Activated CD8-positive, alpha-beta T cell treated with anti-CD3 and anti-CD28 coated beads for 36 hours (primary cell): ENCODE results near the gene WHAMM. TPM values are rescaled to one million over a fixed set of nuclear protein-coding genes. Genes with fewer than 3 reads are reported as not detected.

Source experiments
- ATAC-seq: fragments of 200-7000 bp; cut with Tn5 transposase; one replicate; pipeline ENCODE4 v1.10.0; 2021; ENCODE audit warnings: mild to moderate bottlenecking, moderate library complexity
- CTCF ChIA-PET: fragments of 350-600 bp; sonication (Branson Sonifier 250); formaldehyde crosslinking; loops from one replicate; lab custom pipeline; 2021; ENCODE audit warnings: antibody characterized with exemption; lab: Charles Lee
- POLR2A ChIA-PET: fragments of 350-600 bp; sonication (Branson Sonifier 250); formaldehyde crosslinking; loops from one replicate; lab custom pipeline; 2021; ENCODE audit warnings: antibody characterized with exemption; lab: Charles Lee
- DNase-seq: peaks from one replicate; pipeline ENCODE4 v3.0.0-alpha.2; 2020
- H3K27ac Mint-ChIP-seq: one replicate; pipeline ENCODE4 v1.8.0; 2021; ENCODE audit warnings: mild to moderate bottlenecking, mixed read lengths
- H3K27me3 Mint-ChIP-seq: one replicate; pipeline ENCODE4 v1.8.0; 2021; ENCODE audit warnings: mixed read lengths
- H3K36me3 Mint-ChIP-seq: one replicate; pipeline ENCODE4 v1.8.0; 2021; ENCODE audit warnings: low read depth, mixed read lengths
- H3K4me1 Mint-ChIP-seq: one replicate; pipeline ENCODE4 v1.8.0; 2021; ENCODE audit warnings: low read depth, mixed read lengths
- H3K4me3 Mint-ChIP-seq: one replicate; pipeline ENCODE4 v1.8.0; 2021; ENCODE audit warnings: mild to moderate bottlenecking, moderate library complexity, mixed read lengths
- H3K9me3 Mint-ChIP-seq: one replicate; pipeline ENCODE4 v1.8.0; 2021; ENCODE audit warnings: mixed read lengths
- CTCF ChIP-seq: fragments of 200-600 bp; IDR thresholded peaks from one replicate; pipeline ENCODE4 v1.8.0; 2022; ENCODE audit warnings: antibody characterized with exemption, mild to moderate bottlenecking
- intact Hi-C: fragments of 100-400 bp; cut with micrococcal nuclease; formaldehyde crosslinking; loops from one replicate; pipeline ENCODE4 v1.10.0; 2022
- total RNA-seq, 2 experiments: library from RNA; stranded (reverse); gene quantifications; one replicate each; pipeline ENCODE4 v1.2.3, GENCODE V29; 2021

WHAMM gene
- total RNA-seq, 2 experiments from 2014 or later: 5.8 to 6.1 TPM

GRCh38 chr15:82802497-82802896 lies 6.9 kb upstream of the WHAMM start:
- Mint-ChIP-seq H3K36me3 (no peaks in the 10 kb centered on the region), H3K27me3 (peaks cover 7% of the 10 kb centered on the region), H3K9me3 (no peaks in the 10 kb centered on the region), H3K27ac (no peak overlapping the region), H3K4me3 (no peak overlapping the region), H3K4me1 (no peaks in the 10 kb centered on the region)
- DNase-seq (no peak), ATAC-seq (no peak)
- TF ChIP-seq CTCF: no peak
- ChIA-PET CTCF (no interaction called here), POLR2A (no interaction called here)
- intact Hi-C loops: no loop called here

- CTCF ChIA-PET: no interaction called here
Measured at GRCh38 chr15:82803793-82804574, 5.4 kb upstream of the WHAMM start.

GRCh38 chr15:82804575-82804949 lies 4.9 kb upstream of the WHAMM start:
- ChIA-PET POLR2A (no interaction called here), CTCF (interaction anchor here (0.8 kb wide), 1 partner anchor 47 kb away, joined by 3 read pairs; no protein-coding TSS in a partner anchor)
- Mint-ChIP-seq H3K27me3 (peaks cover 2% of the 10 kb centered on the region), H3K4me1 (peaks cover 10% of the 10 kb centered on the region), H3K27ac (no peak overlapping the region), H3K36me3 (no peaks in the 10 kb centered on the region), H3K4me3 (no peak overlapping the region), H3K9me3 (no peaks in the 10 kb centered on the region)
- DNase-seq (no peak), ATAC-seq (no peak)
- no peak for TF ChIP-seq CTCF
- intact Hi-C loops: no loop called here

More at GRCh38 chr15:82803793-82804574, 5.4 kb upstream of the WHAMM start:
- TF ChIP-seq CTCF: no peak
- Mint-ChIP-seq H3K36me3 (no peaks in the 10 kb centered on the region), H3K4me3 (no peak overlapping the region), H3K9me3 (no peaks in the 10 kb centered on the region), H3K27me3 (peaks cover 7% of the 10 kb centered on the region), H3K27ac (no peak overlapping the region), H3K4me1 (peaks cover 6% of the 10 kb centered on the region)
- POLR2A ChIA-PET: no interaction called here
- intact Hi-C loops: no loop called here
- ATAC-seq (no peak), DNase-seq (no peak)

GRCh38 chr15:82805994-82806406 lies 3.4 kb upstream of the WHAMM start, which contains the start of gene FSD2:
TSS of gene FSD2 (minus strand) at chr15:82806069. CDS start at chr15:82787390, 18,679 bp downstream.
- intact Hi-C loops: no loop called here
- Mint-ChIP-seq H3K36me3 (no peaks in the 10 kb centered on the region), H3K9me3 (no peaks in the 10 kb centered on the region), H3K27me3 (no peaks in the 10 kb centered on the region), H3K4me1 (peaks cover 10% of the 10 kb centered on the region), H3K4me3 (no peak within 1 kb of the TSS), H3K27ac (no peak within 1 kb of the TSS)
- ChIA-PET CTCF (no interaction called here), POLR2A (interaction anchor here (0.6 kb wide), 1 partner anchor 271 kb away, joined by 3 read pairs; no protein-coding TSS in a partner anchor)
- TF ChIP-seq CTCF: no peak
- DNase-seq: no peak
- no peak for ATAC-seq
